ENCODE results near the gene COLEC11.

DNA sequence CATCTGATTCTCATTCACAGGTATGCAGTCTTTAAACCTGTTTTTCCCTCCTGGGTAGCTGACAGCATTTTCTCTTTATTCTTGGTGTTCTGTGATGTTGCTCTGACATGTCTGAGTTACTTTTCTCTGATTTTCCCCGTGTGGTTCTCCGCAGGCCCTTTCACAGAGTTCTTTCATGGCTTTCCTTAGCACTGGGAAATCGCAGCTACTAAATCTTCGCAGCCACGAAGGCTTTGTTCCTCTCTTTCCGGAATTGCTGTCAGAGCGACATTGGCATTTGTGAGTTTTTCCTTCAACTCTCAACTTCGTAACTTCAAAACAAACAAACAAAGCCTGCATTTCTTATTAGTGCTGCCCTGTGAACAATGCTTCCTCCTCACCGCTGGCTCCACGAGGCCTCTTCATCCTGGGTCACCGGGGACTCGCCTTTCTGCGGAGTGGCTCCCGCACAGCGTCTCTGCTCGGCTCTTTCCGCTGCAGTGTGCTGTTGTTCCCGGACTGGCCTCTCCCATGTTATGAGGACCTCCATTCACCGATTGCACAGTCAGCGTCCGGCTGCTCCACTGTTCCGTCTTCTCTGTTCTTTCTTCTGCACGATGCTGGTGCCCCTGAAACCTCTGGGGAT lies 16.1 kb downstream of the COLEC11 start:
- no peak for TF ChIP-seq CTCF (IDR thresholded peaks at IDR 0.05 in 8 of 11, conservative IDR thresholded peaks at IDR 0.05 in 3 of 11)
- TF ChIP-seq POLR2A (IDR thresholded peaks at IDR 0.05): no peak
- TF ChIP-seq POLR2AphosphoS5 (IDR thresholded peaks at IDR 0.05): no peak

All from spleen (tissue), 7 donors.